ENCODE data around the gene ATP6V0B.

Gene ATP6V0B

DNA sequence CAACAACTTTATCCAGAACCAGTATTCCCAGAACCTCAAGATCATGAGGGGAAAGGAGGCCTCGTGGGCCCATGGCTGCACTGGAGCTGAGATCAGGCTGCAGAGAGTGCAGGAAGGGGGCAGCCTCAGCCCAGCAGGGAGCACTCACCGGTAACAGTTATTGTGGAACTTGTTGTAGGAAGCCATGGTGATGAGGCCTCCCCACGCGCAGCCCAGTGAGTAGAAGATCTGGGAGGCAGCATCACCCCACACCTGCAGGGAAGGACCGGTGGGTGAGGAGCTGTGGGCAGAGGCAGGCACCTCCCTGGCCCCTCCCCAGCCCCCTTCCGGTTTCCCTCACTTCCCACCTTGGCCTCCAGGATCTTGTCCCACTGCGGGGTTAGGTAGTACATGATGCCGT is 27.4 kb downstream of the ATP6V0B start:
- ChIA-PET POLR2A (ENCODE audit: low non-redundant PET) (no interaction called here), CTCF (interaction anchor here (5.3 kb wide), 1 partner anchor 35 kb away, joined by 43 read pairs; no protein-coding TSS in a partner anchor)
- TF ChIP-seq, protein P1, sequence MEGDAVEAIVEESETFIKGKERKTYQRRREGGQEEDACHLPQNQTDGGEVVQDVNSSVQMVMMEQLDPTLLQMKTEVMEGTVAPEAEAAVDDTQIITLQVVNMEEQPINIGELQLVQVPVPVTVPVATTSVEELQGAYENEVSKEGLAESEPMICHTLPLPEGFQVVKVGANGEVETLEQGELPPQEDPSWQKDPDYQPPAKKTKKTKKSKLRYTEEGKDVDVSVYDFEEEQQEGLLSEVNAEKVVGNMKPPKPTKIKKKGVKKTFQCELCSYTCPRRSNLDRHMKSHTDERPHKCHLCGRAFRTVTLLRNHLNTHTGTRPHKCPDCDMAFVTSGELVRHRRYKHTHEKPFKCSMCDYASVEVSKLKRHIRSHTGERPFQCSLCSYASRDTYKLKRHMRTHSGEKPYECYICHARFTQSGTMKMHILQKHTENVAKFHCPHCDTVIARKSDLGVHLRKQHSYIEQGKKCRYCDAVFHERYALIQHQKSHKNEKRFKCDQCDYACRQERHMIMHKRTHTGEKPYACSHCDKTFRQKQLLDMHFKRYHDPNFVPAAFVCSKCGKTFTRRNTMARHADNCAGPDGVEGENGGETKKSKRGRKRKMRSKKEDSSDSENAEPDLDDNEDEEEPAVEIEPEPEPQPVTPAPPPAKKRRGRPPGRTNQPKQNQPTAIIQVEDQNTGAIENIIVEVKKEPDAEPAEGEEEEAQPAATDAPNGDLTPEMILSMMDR (conservative IDR thresholded peaks at IDR 0.05; ENCODE audit: low read depth) = no peak
- no peak for DNase-seq (ENCODE audit: low spot score)
- H3K27ac ChIP-seq = no peak overlapping the region

DNA sequence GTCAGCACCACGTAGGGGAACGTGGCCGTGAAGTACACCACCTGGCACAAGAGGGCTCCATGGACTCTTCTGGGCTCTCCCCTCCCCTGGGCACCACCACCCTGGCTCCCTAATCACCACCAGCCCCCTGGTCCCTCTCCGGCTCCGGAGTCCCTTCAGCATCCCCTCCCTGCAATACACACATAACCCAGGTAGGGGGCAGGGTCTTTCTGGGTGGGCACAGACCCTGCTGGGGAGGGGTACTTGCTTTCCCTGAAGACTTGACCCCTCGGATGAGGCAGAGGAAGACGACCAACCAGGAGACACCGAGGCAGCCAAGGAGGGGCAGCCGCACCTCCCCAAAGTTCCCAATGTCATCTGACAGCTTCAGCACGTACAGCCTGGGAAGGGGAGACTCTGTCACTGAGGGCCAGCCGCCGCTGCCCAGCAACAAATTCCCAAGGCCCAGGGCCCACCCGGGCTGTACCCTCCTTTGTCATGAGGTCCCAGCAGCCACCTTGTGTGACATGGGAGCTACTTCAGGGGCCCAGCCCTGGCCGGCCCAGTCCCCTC is 27.9 kb downstream of the ATP6V0B start:
- ChIA-PET CTCF (interaction anchor here (0.5 to 5.3 kb wide), 5 partner anchors 34 to 854 kb away, joined by 3 to 43 read pairs (median 3); no protein-coding TSS in a partner anchor), POLR2A (ENCODE audit: low non-redundant PET) (no interaction called here)
- no peak for DNase-seq (ENCODE audit: low spot score)
- no peak overlapping the region for H3K27ac ChIP-seq
- TF ChIP-seq, protein P1 (conservative IDR thresholded peaks at IDR 0.05; ENCODE audit: low read depth) = no peak

DNA sequence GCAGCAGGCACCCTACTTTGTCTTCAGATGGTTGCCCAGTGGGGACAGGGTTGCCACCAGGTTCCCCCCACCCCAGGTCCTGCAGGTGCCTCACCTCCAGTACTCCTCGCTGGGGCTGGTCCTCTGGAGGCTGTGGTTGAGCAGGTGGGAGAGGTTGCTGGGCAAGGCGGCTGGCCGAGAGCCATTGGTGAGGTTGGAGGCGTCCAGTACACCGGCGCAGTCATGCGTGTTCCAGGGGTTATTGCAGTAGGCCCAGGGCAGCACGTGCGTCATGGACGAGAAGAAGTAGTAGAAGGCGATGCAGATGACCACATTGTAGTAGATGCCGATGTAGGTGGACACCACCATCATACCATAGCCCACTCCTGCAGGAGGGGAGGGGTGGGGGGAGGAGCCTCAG is 33.5 kb downstream of the ATP6V0B start:
- TF ChIP-seq, protein P1 (conservative IDR thresholded peaks at IDR 0.05; ENCODE audit: low read depth) = no peak
- DNase-seq (ENCODE audit: low spot score) = no peak
- ChIA-PET POLR2A (ENCODE audit: low non-redundant PET) (interaction anchor here (0.6 kb wide), 1 partner anchor 236 kb away, joined by 3 read pairs; no protein-coding TSS in a partner anchor), CTCF (interaction anchor here (0.7 kb wide), 1 partner anchor 254 kb away, joined by 3 read pairs; no protein-coding TSS in a partner anchor)
- H3K27ac ChIP-seq = peak overlapping the region; percentile 60

DNA sequence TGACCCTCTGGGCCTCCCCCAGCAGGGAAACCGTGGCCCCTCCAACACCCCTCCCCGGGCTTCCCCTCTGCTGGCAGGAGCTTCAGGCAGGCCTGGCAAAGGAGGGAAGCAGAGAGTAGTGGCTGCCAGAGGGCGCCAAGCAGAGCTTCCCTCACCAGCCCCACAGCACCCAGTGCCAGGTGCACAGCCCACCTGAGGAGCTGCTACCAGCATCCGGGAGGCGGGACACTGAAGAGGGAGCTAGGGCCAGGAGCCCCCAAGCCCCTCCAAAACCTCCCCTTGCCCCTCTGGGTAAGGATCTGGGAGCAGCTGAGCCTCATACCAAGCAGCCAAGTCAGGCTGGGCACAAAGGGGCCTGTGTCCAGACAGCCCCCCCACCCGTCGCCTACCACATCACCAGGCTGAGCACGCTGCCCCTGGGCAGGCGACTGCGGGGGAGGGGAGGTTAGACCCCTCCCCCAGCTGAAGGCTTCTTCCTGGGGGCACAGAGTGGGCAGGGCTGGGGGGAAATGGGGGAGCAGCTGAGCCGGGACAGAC is 36.2 kb downstream of the ATP6V0B start:
- POLR2A ChIA-PET (ENCODE audit: low non-redundant PET) = no interaction called here
- DNase-seq (ENCODE audit: low spot score) = no peak

DNA sequence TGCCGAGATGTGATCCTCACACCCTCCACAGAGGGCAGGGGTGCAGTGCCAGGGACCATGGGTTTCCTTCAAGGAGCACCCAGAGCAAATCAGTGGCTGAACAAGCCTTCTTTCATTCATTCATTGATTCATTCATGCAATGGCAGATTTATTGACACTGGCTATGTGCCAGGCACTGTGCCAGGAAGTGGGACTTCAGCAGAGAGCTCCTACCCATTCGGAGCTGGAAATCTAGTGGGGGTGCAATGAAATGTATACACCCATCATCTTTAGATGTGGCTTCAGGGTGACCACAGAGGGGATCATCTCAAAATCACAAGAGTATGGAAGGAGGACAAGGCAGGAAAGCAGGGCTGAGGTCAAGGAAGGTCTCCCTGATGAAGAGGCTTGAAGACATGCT is 37.6 kb downstream of the ATP6V0B start:
- DNase-seq (ENCODE audit: low spot score) = no peak
- peak overlapping the region; percentile 15; the same call in 1 of the 2 replicates for H3K27ac ChIP-seq
- TF ChIP-seq, protein P1 (conservative IDR thresholded peaks at IDR 0.05; ENCODE audit: low read depth) = no peak
- ChIA-PET POLR2A (ENCODE audit: low non-redundant PET) (interaction anchor here (0.6 kb wide), 1 partner anchor 17 kb away, joined by 3 read pairs; no protein-coding TSS in a partner anchor), CTCF (no interaction called here)

More for the DNA sequence above, 36.2 kb downstream of the ATP6V0B start:
- CTCF ChIA-PET = interaction anchor here (0.6 to 1.4 kb wide), 2 partner anchors 26 to 650 kb away, joined by 3 to 6 read pairs; no protein-coding TSS in a partner anchor
- TF ChIP-seq, protein P1 (conservative IDR thresholded peaks at IDR 0.05; ENCODE audit: low read depth) = no peak
- peak overlapping the region; percentile 8 for H3K27ac ChIP-seq

DNA sequence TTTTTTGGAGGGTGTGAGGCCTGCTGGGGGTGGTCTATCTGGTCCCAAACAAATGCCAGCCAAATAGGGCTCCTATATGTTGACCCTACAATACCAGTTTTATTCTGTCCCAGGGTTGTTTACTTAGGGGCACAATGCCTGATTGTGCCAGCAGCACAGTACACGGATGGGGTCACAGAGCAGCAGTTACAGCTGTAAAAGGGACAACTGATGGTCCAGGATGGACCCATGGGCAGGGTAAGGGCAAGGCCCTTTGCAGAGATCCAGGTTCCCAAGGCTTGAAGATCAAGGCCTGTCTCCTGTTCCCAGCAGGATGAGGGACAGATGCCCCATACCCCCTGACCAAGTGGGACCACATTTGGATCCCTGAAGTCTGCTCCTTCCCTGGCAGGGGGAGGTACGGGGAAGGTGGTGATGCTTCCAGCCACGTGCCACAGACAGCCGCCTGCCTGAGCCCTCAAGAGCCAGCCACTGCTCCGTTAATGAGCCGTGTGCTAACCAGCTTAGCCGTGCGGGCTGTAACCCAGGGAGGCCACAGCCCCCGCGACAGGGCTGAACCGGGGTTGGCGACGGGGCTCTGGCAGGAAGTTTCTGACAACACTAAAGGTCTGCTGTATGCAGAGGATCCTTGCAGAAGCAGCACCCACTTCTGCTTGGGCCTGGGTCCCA is 38.3 kb downstream of the ATP6V0B start:
- ChIA-PET POLR2A (ENCODE audit: low non-redundant PET) (no interaction called here), CTCF (no interaction called here)
- peak overlapping the region; percentile 15; the same call in 1 of the 2 replicates for H3K27ac ChIP-seq
- TF ChIP-seq, protein P1 (conservative IDR thresholded peaks at IDR 0.05; ENCODE audit: low read depth) = no peak
- DNase-seq (ENCODE audit: low spot score) = no peak
